GM23338 (cell line): ENCODE data around the gene AGFG2.

ENCODE experiments used
- EZH2 ChIP-seq: fragments of 200-600 bp; sonication (generic); IDR thresholded peaks from one replicate; pipeline ENCODE4 v1.8.0; 2017; ENCODE audit warnings: antibody characterized with exemption, mild to moderate bottlenecking, low read depth; ENCODE audit not compliant: unreplicated experiment
- EZH2phosphoT487 ChIP-seq: fragments of 200-600 bp; sonication (generic); IDR thresholded peaks from one replicate; pipeline ENCODE4 v1.8.1; 2018; ENCODE audit warnings: antibody characterized with exemption; ENCODE audit not compliant: unreplicated experiment
- POLR2AphosphoS5 ChIP-seq: IDR thresholded peaks from 2 replicates; pipeline ENCODE4 v1.6.1; 2016; ENCODE audit warnings: antibody characterized with exemption, low read depth
- ZNF331 ChIP-seq: fragments of 250-450 bp; sonication (Bioruptor Pico); IDR thresholded peaks from 2 replicates; pipeline ENCODE4 v1.5.0; 2020; ENCODE audit warnings: low read depth, mild to moderate bottlenecking, moderate library complexity
- TF ChIP-seq, protein P1 (sequence below), 2 experiments: fragments of 200-600 bp in 1 of 2; sonication (generic) in 1 of 2; conservative IDR thresholded peaks; 2 replicates each; pipeline versions ENCODE4 v1.5.1 to v1.6.1; 2016 to 2017; ENCODE audit warnings: antibody characterized with exemption in 2 of 2, low read depth in 2 of 2, mild to moderate bottlenecking in 2 of 2, moderate library complexity in 1 of 2
- TF ChIP-seq, protein P2 (sequence below): IDR thresholded peaks from one replicate; pipeline ENCODE4 v1.6.1; 2018; ENCODE audit warnings: antibody characterized with exemption; ENCODE audit not compliant: unreplicated experiment

- no peak for TF ChIP-seq EZH2phosphoT487
- TF ChIP-seq, protein P1, sequence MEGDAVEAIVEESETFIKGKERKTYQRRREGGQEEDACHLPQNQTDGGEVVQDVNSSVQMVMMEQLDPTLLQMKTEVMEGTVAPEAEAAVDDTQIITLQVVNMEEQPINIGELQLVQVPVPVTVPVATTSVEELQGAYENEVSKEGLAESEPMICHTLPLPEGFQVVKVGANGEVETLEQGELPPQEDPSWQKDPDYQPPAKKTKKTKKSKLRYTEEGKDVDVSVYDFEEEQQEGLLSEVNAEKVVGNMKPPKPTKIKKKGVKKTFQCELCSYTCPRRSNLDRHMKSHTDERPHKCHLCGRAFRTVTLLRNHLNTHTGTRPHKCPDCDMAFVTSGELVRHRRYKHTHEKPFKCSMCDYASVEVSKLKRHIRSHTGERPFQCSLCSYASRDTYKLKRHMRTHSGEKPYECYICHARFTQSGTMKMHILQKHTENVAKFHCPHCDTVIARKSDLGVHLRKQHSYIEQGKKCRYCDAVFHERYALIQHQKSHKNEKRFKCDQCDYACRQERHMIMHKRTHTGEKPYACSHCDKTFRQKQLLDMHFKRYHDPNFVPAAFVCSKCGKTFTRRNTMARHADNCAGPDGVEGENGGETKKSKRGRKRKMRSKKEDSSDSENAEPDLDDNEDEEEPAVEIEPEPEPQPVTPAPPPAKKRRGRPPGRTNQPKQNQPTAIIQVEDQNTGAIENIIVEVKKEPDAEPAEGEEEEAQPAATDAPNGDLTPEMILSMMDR (conservative IDR thresholded peaks at IDR 0.05; ENCODE audit: low read depth in 2 of 2) = no peak
- TF ChIP-seq POLR2AphosphoS5 = no peak
- TF ChIP-seq ZNF331 (CRISPR knock-in tag) = no peak
- TF ChIP-seq, protein P2, sequence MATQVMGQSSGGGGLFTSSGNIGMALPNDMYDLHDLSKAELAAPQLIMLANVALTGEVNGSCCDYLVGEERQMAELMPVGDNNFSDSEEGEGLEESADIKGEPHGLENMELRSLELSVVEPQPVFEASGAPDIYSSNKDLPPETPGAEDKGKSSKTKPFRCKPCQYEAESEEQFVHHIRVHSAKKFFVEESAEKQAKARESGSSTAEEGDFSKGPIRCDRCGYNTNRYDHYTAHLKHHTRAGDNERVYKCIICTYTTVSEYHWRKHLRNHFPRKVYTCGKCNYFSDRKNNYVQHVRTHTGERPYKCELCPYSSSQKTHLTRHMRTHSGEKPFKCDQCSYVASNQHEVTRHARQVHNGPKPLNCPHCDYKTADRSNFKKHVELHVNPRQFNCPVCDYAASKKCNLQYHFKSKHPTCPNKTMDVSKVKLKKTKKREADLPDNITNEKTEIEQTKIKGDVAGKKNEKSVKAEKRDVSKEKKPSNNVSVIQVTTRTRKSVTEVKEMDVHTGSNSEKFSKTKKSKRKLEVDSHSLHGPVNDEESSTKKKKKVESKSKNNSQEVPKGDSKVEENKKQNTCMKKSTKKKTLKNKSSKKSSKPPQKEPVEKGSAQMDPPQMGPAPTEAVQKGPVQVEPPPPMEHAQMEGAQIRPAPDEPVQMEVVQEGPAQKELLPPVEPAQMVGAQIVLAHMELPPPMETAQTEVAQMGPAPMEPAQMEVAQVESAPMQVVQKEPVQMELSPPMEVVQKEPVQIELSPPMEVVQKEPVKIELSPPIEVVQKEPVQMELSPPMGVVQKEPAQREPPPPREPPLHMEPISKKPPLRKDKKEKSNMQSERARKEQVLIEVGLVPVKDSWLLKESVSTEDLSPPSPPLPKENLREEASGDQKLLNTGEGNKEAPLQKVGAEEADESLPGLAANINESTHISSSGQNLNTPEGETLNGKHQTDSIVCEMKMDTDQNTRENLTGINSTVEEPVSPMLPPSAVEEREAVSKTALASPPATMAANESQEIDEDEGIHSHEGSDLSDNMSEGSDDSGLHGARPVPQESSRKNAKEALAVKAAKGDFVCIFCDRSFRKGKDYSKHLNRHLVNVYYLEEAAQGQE = no peak
- TF ChIP-seq EZH2 = no peak
These were observed 25.7 kb upstream of the AGFG2 start for GRCh38 chr7:100513212-100513810.
